Activated CD4-positive, alpha-beta memory T cell treated with anti-CD3 and anti-CD28 coated beads, Interleukin-2, amount 10 ng/mL, durations not matched to agents 7 days and 5 days (primary cell): ENCODE measurements around the gene MRPS5. TPM values are rescaled to one million over a fixed set of nuclear protein-coding genes. Genes with fewer than 3 reads are reported as not detected.
A peak's percentile ranks its signal among the peaks of the same experiment; 100 is the strongest.

Experiments
- CTCF ChIA-PET: fragments of 350-600 bp; sonication (Branson Sonifier 250); formaldehyde crosslinking; loops from one replicate; lab custom pipeline; 2021; ENCODE audit warnings: antibody characterized with exemption, inconsistent platforms; lab: Charles Lee
- POLR2A ChIA-PET: fragments of 350-600 bp; sonication (Branson Sonifier 250); formaldehyde crosslinking; loops from one replicate; lab custom pipeline; 2021; ENCODE audit warnings: antibody characterized with exemption; lab: Charles Lee
- DNase-seq: peaks from one replicate; pipeline ENCODE4 v3.0.0-alpha.2; 2020
- H3K27ac Mint-ChIP-seq: one replicate; pipeline ENCODE4 v1.8.0; 2021; ENCODE audit warnings: mild to moderate bottlenecking, mixed read lengths
- H3K27me3 Mint-ChIP-seq: one replicate; pipeline ENCODE4 v1.8.0; 2021; ENCODE audit warnings: mixed read lengths
- H3K36me3 Mint-ChIP-seq: one replicate; pipeline ENCODE4 v1.8.0; 2021; ENCODE audit warnings: low read depth, mixed read lengths
- H3K4me1 Mint-ChIP-seq: one replicate; pipeline ENCODE4 v1.8.0; 2021; ENCODE audit warnings: mixed read lengths
- H3K4me3 Mint-ChIP-seq: one replicate; pipeline ENCODE4 v1.8.0; 2021; ENCODE audit warnings: mild to moderate bottlenecking, mixed read lengths
- H3K9me3 Mint-ChIP-seq: one replicate; pipeline ENCODE4 v1.8.0; 2021; ENCODE audit warnings: mixed read lengths
- total RNA-seq, 2 experiments: library from RNA; stranded (reverse); gene quantifications; one replicate each; pipeline ENCODE4 v1.2.3, GENCODE V29; 2021

Gene MRPS5
- total RNA-seq, 2 experiments from 2014 or later, result 66.3 to 68.2 TPM

DNA sequence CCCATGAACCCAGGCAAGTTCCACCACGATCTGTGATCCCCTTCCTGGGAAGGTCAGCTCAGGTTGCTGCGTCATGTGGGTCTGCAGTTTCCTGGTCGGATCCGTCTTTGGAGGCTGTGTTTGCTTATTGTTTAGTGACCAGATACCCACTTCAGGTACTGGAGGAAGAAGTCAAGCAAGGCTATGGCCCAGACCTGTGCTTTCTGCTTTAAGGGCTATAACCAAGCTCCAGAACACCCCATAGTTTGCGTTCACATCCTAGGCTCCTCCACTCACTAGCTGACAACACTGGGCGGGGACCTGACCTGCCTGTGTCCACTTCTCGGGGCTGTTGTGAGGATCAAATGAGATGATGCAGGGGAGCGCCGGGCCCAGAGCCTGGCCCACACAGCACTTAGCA, 52.1 kb downstream of the MRPS5 start:
- POLR2A ChIA-PET, result no interaction called here
- peaks cover 2% of the 10 kb centered on the region for H3K9me3 Mint-ChIP-seq
- H3K27me3 Mint-ChIP-seq, result peaks cover 4% of the 10 kb centered on the region
- no peak overlapping the region for H3K27ac Mint-ChIP-seq
- peak; percentile 11 for DNase-seq
- H3K4me3 Mint-ChIP-seq, result no peak overlapping the region
- CTCF ChIA-PET, result interaction anchor here (1.7 to 3.4 kb wide), 2 partner anchors 10 to 46 kb away, joined by 4 to 12 read pairs; no protein-coding TSS in a partner anchor
- H3K4me1 Mint-ChIP-seq, result peaks cover 28% of the 10 kb centered on the region
- peaks cover 6% of the 10 kb centered on the region for H3K36me3 Mint-ChIP-seq

DNA sequence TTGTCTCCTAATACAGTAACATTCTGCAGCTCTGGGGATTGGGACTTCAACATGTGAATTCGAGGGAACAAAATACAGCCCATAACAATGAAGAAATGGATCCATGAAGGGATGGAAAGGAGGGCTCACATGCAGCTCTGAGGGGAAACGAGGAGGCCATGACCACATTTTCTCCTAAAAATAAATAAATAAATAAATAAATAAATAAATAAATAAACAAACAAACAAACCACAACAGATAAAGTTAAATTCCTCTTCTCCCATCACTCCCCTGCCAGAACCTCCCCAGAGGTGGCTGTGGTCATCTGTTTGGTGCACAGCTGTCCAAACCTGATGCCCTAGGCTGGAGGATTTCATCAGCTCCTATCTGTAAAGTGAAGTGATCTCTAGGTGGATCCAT, 53.4 kb downstream of the MRPS5 start:
- ChIA-PET CTCF (interaction anchor here (1.0 to 3.4 kb wide), 3 partner anchors 8 to 45 kb away, joined by 3 to 12 read pairs (median 4); no protein-coding TSS in a partner anchor), POLR2A (interaction anchor here (0.7 to 17.9 kb wide), 2 partner anchors 8 to 25 kb away, joined by 4 to 286 read pairs; no protein-coding TSS in a partner anchor)
- DNase-seq, result peak; percentile 3
- peaks cover 23% of the 10 kb centered on the region for H3K4me1 Mint-ChIP-seq
- no peak overlapping the region for H3K27ac Mint-ChIP-seq
- H3K4me3 Mint-ChIP-seq, result no peak overlapping the region
- H3K36me3 Mint-ChIP-seq, result peaks cover 6% of the 10 kb centered on the region
- H3K9me3 Mint-ChIP-seq, result peaks cover 2% of the 10 kb centered on the region
- peaks cover 4% of the 10 kb centered on the region for H3K27me3 Mint-ChIP-seq

DNA sequence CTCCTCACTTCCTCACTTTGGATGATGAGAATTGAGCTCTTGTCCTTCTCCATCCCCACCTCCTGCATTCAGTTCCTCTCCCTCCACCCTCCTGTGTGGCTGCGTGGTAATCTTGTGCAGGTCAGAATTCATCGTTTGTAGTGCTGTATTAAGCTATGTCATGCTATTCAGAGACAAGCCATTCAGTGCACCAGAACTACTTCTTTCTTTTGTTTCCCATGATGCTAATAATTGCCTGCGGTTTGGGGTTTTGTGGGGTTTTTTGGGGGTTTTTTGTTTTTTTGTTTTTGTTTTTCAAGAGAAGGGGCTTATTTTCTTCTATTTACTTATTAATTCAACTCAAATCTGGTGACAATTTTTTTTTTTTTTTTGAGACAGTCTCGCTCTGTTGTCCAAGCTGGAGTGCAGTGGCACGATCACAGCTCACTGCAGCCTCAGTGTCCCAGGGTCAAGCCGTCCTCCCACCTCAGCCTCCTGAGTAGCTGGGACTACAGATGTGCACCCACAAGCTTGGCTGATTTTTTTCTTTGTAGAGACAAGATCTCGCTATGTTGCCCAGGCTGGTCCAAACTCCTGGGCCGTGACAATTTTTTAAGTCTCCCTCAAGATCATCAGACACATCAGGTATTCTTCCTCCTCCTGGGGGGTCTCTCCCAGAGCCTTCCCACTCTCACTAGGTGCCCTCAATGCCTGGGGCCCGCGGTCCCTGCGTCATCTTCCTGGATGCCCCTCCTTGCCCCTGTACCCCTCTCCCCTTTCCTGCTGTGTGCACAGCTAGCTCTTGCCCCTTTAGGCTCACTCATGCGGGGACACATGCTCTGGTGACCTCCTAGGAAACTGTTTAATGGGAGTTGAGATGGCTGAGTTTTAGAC, 58.3 kb downstream of the MRPS5 start:
- no peaks in the 10 kb centered on the region for H3K36me3 Mint-ChIP-seq

DNA sequence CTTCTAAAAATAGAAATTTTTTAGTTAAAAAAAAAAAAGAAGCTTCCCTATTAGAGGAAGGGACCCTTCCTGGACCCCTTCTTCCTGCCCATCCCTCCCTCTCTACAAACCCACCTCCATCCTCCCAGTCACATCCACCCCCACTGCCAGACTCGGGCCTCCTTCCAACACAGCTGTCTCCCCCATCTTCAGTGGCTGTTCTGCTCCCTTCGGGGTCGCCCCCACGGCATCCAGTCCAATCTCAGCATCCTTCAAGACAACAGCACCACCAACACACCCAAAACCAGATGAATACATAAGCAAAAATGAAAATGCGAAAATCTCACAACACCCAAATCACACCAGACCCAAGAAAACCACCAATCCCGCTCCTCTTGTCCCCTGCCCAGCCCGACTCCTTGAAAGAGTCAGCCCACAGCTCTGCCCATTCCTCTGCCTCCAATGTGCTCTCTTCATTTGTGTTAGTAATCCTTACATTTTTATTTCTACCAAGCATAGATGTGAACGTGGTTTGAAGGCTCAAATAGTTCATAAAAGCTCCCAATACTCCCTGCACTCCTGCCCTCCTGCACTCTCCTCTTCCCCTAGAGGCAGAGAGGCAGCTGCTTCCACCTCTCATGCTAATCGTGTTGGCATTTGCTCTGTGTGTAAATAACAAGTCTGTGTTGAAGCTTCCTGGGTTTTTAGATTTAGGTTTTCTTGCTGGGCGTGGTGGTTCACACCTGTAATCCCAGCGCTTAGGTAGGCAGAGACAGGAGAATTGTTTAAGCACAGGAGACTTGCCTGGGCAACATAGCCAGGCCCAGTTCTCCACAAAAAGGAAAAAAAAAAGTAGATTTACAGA, 59.1 kb downstream of the MRPS5 start:
- peaks cover 35% of the 10 kb centered on the region for H3K4me1 Mint-ChIP-seq

More for the DNA sequence above, 58.3 kb downstream of the MRPS5 start:
- DNase-seq, result peak; percentile 9
- peak overlapping the region; percentile 78 for H3K27ac Mint-ChIP-seq
- no peaks in the 10 kb centered on the region for H3K9me3 Mint-ChIP-seq
- no peak overlapping the region for H3K4me3 Mint-ChIP-seq
- ChIA-PET CTCF (interaction anchor here (0.7 to 6.3 kb wide), 9 partner anchors 9 to 108 kb away, joined by 3 to 58 read pairs (median 5); no protein-coding TSS in a partner anchor), POLR2A (interaction anchor here (0.7 to 17.9 kb wide), 7 partner anchors 10 to 57 kb away, joined by 3 to 286 read pairs (median 4); partner anchors contain the start of gene MAL)
- peaks cover under 1% of the 10 kb centered on the region for H3K27me3 Mint-ChIP-seq
- H3K4me1 Mint-ChIP-seq, result peaks cover 35% of the 10 kb centered on the region

DNA sequence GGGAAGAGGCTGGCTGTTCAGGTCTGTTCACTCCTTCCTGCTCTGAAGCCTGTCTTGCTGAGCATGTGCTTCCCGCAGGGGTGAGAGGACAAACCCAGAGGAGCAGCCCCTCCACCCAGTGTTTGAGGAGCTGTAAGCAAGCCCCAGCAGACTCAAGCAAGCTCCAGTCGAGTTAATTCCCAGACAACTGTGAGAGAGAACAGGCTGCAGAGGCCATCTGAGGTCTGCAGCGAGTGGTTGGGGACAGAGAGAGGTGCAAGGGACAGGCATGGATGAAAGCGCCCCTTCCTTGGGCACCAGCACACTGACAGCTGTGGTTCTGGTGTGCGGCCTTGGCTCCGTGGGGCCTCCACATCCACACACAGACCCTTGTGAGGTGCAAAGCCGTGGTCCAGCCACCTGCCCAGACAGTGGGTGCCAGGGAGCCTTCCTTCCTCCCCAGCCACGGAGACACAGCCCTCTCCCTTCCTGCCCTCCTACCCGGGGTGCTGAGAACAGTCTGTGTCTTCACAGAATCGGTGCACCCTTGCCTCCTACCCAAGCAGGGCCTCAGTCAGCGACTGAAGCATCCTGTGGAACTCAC, 59.9 kb downstream of the MRPS5 start:
- peaks cover 35% of the 10 kb centered on the region for H3K4me1 Mint-ChIP-seq
- POLR2A ChIA-PET, result interaction anchor here (1.1 to 17.9 kb wide), 4 partner anchors 8 to 37 kb away, joined by 5 to 286 read pairs (median 30); partner anchors contain the start of gene MAL
- H3K9me3 Mint-ChIP-seq, result no peaks in the 10 kb centered on the region
- H3K4me3 Mint-ChIP-seq, result no peak overlapping the region
- DNase-seq, result peak; percentile 40
- CTCF ChIA-PET, result interaction anchor here (1.1 to 6.3 kb wide), 6 partner anchors 8 to 54 kb away, joined by 4 to 58 read pairs (median 26); no protein-coding TSS in a partner anchor
- H3K27ac Mint-ChIP-seq, result peak overlapping the region; percentile 78
- H3K27me3 Mint-ChIP-seq, result no peaks in the 10 kb centered on the region
- H3K36me3 Mint-ChIP-seq, result no peaks in the 10 kb centered on the region

More for the DNA sequence above, 59.1 kb downstream of the MRPS5 start:
- POLR2A ChIA-PET, result interaction anchor here (0.7 to 17.9 kb wide), 7 partner anchors 9 to 58 kb away, joined by 3 to 286 read pairs (median 5); partner anchors contain the start of gene MAL
- CTCF ChIA-PET, result interaction anchor here (0.7 to 6.3 kb wide), 8 partner anchors 8 to 53 kb away, joined by 3 to 58 read pairs (median 8); no protein-coding TSS in a partner anchor
- H3K36me3 Mint-ChIP-seq, result no peaks in the 10 kb centered on the region
- no peak for DNase-seq
- H3K9me3 Mint-ChIP-seq, result no peaks in the 10 kb centered on the region
- H3K27ac Mint-ChIP-seq, result peak overlapping the region; percentile 78
- no peaks in the 10 kb centered on the region for H3K27me3 Mint-ChIP-seq
- H3K4me3 Mint-ChIP-seq, result no peak overlapping the region

DNA sequence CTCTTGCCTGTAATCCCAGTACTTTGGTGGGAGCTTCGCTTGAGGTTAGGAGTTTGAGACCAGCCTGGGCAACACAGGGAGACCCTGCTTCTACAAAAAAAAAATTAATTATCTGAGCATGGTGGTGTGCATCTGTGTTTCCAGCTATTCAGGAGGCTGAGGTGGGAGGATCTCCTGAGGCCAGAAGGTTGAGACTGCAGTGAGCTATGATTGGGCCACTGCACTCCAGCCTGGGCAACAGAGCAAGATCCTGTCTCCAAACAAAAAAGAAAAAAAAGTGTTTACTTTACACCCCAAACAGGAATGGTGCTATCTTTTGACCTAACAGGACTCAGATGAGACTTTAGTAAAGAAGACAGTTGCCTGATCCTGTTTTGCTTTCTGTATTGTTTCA, 60.5 kb downstream of the MRPS5 start:
- Mint-ChIP-seq H3K9me3 (no peaks in the 10 kb centered on the region), H3K27ac (peak overlapping the region; percentile 78), H3K4me1 (peaks cover 40% of the 10 kb centered on the region), H3K4me3 (no peak overlapping the region), H3K27me3 (no peaks in the 10 kb centered on the region), H3K36me3 (no peaks in the 10 kb centered on the region)
- CTCF ChIA-PET, result interaction anchor here (4.0 to 6.3 kb wide), 3 partner anchors 13 to 38 kb away, joined by 40 to 58 read pairs (median 48); no protein-coding TSS in a partner anchor
- POLR2A ChIA-PET, result interaction anchor here (4.4 to 17.9 kb wide), 2 partner anchors 15 to 36 kb away, joined by 50 to 286 read pairs; partner anchors contain the start of gene MAL
- DNase-seq, result no peak

DNA sequence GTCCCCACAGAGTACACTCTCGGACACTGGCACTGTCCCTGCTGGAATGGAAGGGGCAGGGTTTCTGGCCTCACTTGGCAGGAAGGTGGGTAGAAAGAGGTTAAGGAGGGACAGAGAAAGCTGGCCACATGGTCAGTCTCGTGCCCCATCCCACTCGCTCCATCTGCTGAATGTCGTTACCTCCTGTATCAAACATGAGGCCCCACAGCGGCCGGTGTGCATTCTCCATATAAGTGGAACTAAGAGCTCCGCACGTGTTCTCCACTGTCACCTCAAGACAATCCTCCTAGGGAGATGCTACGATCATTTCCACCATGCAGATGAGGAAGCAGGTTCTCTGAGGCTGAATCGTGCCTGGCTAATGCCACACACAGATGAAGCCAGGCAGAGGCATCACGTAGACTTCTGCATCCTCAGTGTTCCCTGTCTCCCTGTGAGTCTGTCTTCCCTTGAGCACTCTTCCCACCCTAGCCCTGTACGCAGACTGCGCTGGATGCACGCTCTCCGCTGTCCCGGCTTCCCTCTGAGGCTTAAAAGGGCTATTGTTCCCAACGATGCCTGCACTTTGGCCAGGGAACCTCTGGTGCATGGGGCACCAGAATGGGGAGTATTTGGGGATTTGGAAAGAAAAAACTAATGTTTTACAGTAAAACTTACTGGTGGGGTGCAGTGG, 61.0 kb downstream of the MRPS5 start:
- POLR2A ChIA-PET, result interaction anchor here (4.4 to 17.9 kb wide), 2 partner anchors 15 to 36 kb away, joined by 50 to 286 read pairs; partner anchors contain the start of gene MAL
- CTCF ChIA-PET, result interaction anchor here (5.1 to 6.3 kb wide), 2 partner anchors 18 to 38 kb away, joined by 40 to 48 read pairs; no protein-coding TSS in a partner anchor
- Mint-ChIP-seq H3K27ac (no peak overlapping the region), H3K36me3 (peaks cover 3% of the 10 kb centered on the region), H3K27me3 (no peaks in the 10 kb centered on the region), H3K4me3 (no peak overlapping the region), H3K9me3 (no peaks in the 10 kb centered on the region), H3K4me1 (peaks cover 45% of the 10 kb centered on the region)
- DNase-seq, result no peak

DNA sequence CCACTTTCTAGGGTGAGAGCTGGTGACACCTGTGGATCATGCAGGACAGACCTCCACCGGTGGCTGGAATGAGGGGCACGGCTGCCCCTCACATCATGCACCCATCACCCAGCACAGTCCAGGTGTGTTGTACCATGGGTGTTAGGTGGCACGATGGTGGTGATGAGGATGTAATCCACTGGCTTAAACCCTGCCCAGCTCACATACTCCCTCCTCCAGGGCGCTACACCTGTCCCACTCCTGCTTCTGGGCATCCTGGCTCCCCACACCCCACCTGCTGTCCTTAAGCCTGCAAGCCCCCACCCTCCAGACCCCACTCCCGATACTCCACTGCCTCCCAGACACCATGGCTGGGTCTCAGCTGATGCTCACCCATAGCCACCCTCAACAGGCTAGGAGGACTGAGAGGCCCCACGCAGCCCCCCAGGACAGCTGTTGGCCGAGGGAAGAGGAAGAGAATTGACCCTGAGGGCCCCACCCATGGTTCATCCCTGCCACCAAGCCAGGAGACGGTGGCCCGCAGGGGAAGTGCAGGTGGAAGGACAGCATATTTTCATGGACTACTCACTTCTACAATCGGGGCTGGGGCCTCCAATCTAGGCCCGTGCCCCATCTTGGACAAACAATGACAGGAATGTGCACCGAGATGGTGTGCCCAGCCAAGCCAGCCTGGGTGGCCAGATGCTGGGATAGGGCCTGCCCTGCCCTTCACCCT, 61.8 kb downstream of the MRPS5 start:
- peaks cover 4% of the 10 kb centered on the region for H3K36me3 Mint-ChIP-seq
- POLR2A ChIA-PET, result interaction anchor here (1.2 to 17.9 kb wide), 2 partner anchors 16 to 36 kb away, joined by 3 to 286 read pairs; no protein-coding TSS in a partner anchor

DNA sequence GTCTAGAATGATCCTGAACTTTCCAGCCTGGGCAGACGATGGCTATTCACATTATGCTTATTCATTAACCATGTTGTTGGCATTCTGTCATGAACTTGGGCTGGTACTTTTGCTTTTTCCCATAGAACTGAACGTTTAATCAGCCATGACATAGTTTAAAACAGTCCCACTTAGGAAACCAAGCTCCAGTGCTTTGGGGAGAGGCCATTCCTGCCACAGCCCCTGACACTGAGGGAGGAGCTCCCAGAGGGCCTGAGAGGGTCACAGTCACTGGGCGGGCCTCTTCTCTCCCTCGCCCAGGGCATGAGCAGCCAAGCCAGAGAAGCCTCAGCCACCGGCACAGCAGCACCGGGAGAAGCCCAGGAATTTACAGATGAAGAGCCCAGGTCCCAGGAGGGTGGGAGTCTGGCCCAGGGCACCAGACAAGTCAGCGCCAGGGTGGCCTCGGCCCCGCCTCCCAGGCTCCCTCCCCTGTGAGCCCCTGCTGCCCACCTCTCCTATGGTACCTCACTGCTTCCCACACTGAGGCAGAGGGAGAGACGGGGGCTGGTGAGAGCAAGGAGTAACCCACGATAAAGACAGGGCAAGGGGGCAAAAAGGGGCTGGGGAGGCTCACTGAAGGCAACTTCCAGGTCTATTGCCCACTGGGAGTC, 62.5 kb downstream of the MRPS5 start:
- no peak for DNase-seq
- ChIA-PET POLR2A (interaction anchor here (1.2 to 17.9 kb wide), 2 partner anchors 17 to 35 kb away, joined by 3 to 286 read pairs; no protein-coding TSS in a partner anchor), CTCF (no interaction called here)
- H3K4me1 Mint-ChIP-seq, result peaks cover 53% of the 10 kb centered on the region
- peaks cover 8% of the 10 kb centered on the region for H3K36me3 Mint-ChIP-seq
- H3K9me3 Mint-ChIP-seq, result no peaks in the 10 kb centered on the region
- H3K4me3 Mint-ChIP-seq, result no peak overlapping the region
- H3K27me3 Mint-ChIP-seq, result no peaks in the 10 kb centered on the region
- no peak overlapping the region for H3K27ac Mint-ChIP-seq

More for the DNA sequence above, 61.8 kb downstream of the MRPS5 start:
- CTCF ChIA-PET, result interaction anchor here (5.1 kb wide), 1 partner anchor 19 kb away, joined by 48 read pairs; no protein-coding TSS in a partner anchor
- H3K27me3 Mint-ChIP-seq, result no peaks in the 10 kb centered on the region
- no peak overlapping the region for H3K27ac Mint-ChIP-seq
- H3K4me3 Mint-ChIP-seq, result no peak overlapping the region
- no peak for DNase-seq
- peaks cover 52% of the 10 kb centered on the region for H3K4me1 Mint-ChIP-seq
- no peaks in the 10 kb centered on the region for H3K9me3 Mint-ChIP-seq

DNA sequence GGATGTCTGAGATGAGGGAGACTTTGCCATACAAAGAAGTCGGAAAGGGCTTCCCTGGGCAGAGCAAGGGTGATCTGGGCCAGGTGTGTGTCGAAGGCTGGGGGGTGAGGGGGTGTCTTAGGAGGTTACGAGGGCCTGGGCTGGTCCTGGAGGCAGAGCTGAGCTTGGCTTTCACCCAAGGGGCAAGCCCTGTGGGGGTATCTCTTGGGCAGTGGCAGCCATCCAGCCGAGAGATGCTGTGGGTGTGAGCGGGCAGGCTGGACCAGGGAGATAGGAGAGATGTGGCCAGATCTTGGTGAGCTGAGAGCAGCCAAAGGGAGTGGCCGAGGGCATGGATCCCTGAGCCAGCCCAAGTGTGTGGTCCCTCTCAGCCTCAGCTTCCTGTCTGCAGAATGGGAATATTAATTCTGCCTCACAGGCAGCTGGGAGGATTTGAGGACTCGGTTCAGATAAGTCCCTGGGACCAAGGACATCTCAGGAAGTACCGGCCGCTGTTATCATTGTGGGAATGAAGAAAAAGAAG, 63.1 kb downstream of the MRPS5 start:
- DNase-seq, result no peak
- CTCF ChIA-PET, result no interaction called here
- H3K36me3 Mint-ChIP-seq, result peaks cover 13% of the 10 kb centered on the region
- H3K4me1 Mint-ChIP-seq, result peaks cover 50% of the 10 kb centered on the region
- no peak overlapping the region for H3K27ac Mint-ChIP-seq
- H3K4me3 Mint-ChIP-seq, result no peak overlapping the region
- POLR2A ChIA-PET, result interaction anchor here (1.2 to 17.9 kb wide), 2 partner anchors 17 to 35 kb away, joined by 3 to 286 read pairs; no protein-coding TSS in a partner anchor
- H3K9me3 Mint-ChIP-seq, result no peaks in the 10 kb centered on the region
- H3K27me3 Mint-ChIP-seq, result no peaks in the 10 kb centered on the region
